ENCODE measurements around the gene CNTRL. TPM values are rescaled to one million over a fixed set of nuclear protein-coding genes. Genes with fewer than 3 reads are reported as not detected.

CNTRL gene
- total RNA-seq, 2 donors from 2014 or later, result 81.0 to 81.2 TPM

DNA sequence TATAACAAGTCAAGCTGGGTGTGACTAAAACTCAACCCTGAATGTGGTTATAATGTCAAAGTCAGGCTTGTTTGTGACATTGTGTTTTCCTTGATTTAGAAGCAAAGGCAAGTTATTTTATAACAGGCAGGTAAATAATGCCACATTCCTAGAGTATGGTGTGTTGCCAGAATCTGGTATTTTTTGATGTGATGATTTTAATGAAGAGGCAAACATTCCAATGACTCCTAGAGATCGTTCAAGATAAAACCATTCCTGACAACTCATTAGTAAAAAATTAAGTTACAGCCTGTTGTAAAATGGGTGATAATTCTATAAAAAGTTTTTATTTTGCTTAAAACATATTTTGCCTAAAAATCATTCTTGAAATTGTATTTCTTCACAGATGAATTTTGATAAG is 67.0 kb downstream of the CNTRL start:
- H3K4me3 Mint-ChIP-seq, result no peak overlapping the region
- no peak overlapping the region for H3K27ac Mint-ChIP-seq
- ATAC-seq (replicated peaks in 1 of 2), result no peak
- H3K36me3 Mint-ChIP-seq (ENCODE audit: insufficient read depth in 2 of 2), result peaks cover 18 to 54% of the 10 kb centered on the region in 2 donors
- no peak for DNase-seq
- peaks cover 6% of the 10 kb centered on the region for H3K4me1 Mint-ChIP-seq (ENCODE audit: low read depth)
- H3K9me3 Mint-ChIP-seq, result no peaks in the 10 kb centered on the region
- H3K27me3 Mint-ChIP-seq (ENCODE audit: low read depth), result no peaks in the 10 kb centered on the region

DNA sequence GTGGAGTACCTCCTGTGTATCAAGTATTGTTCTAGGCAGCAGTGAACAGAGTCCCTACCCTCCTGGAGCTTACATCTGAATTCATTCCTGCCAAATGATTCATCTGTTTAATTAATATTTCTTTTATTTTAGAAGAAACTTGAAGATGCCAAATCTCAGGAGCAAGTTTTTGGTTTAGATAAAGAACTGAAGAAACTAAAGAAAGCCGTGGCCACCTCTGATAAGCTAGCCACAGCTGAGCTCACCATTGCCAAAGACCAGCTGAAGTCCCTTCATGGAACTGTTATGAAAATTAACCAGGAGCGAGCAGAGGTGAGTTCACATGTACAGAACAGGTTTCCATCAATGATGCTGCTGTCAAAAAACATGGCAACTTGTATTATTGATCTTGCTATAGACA is 69.0 kb downstream of the CNTRL start:
- Mint-ChIP-seq H3K36me3 (ENCODE audit: insufficient read depth in 2 of 2) (peaks cover 19 to 57% of the 10 kb centered on the region in 2 donors), H3K4me1 (ENCODE audit: low read depth) (peaks cover 4% of the 10 kb centered on the region), H3K9me3 (no peaks in the 10 kb centered on the region), H3K27ac (no peak overlapping the region), H3K27me3 (ENCODE audit: low read depth) (no peaks in the 10 kb centered on the region), H3K4me3 (no peak overlapping the region)
- no peak for ATAC-seq (replicated peaks in 1 of 2)
- no peak for DNase-seq

DNA sequence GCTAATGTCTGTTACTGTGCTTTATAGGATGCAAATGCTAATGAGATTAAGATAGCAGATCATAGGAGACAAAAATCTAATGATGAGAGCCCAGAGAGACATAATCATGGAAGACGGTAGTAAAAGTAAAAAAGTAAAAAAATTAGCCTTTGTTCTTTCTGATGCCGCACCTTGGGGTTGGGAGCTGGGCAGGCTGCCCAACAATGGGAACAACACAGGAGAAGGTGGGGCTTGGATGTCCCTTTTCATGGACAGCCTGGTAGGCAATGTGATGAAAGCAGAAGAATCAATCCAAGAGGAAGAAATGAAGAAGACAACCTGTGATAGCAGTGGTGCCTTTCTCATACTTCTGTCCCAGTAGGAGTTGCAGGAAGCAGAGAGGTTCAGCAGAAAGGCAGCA is 69.7 kb downstream of the CNTRL start:
- no peak overlapping the region for H3K4me3 Mint-ChIP-seq
- peak overlapping the region; percentile 1 for H3K27ac Mint-ChIP-seq

DNA sequence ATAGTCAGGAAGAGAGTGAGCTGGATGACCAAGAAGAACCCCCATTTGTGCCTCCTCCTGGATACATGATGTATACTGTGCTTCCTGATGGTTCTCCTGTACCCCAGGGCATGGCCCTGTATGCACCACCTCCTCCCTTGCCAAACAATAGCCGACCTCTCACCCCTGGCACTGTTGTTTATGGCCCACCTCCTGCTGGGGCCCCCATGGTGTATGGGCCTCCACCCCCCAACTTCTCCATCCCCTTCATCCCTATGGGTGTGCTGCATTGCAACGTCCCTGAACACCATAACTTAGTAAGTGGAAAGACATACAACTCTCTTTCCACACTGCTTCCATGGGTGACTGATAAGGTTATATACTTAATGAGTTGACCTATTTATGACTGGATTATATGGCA is 75.4 kb downstream of the CNTRL start:
- no peak overlapping the region for H3K27ac Mint-ChIP-seq
- H3K4me1 Mint-ChIP-seq (ENCODE audit: low read depth), result peaks cover 12% of the 10 kb centered on the region

More for the DNA sequence above, 69.7 kb downstream of the CNTRL start:
- H3K4me1 Mint-ChIP-seq (ENCODE audit: low read depth), result peaks cover 4% of the 10 kb centered on the region
- H3K36me3 Mint-ChIP-seq (ENCODE audit: insufficient read depth in 2 of 2), result peaks cover 19 to 58% of the 10 kb centered on the region in 2 donors
- no peaks in the 10 kb centered on the region for H3K27me3 Mint-ChIP-seq (ENCODE audit: low read depth)
- DNase-seq (no peak), ATAC-seq (replicated peaks in 1 of 2) (no peak)
- H3K9me3 Mint-ChIP-seq, result no peaks in the 10 kb centered on the region

DNA sequence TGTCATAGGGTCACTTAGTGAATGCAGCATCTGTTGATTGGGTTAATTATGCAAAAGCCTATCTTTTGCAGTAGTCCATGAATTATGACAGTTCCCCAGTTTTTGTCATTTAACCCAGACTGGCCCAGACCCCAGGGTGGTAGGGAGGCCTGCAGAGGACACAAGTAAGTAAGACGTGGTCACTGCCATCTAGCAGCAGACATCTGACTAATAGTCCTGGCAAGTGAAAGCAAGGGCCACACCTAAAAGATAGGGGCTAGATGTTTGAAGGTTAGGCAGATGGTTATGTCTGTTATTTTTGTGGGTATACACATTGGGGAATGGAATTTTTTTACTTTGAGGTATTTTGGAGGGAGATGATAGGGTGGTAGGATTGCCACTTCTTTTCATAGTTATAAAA is 78.9 kb downstream of the CNTRL start:
- no peaks in the 10 kb centered on the region for H3K9me3 Mint-ChIP-seq
- H3K27me3 Mint-ChIP-seq (ENCODE audit: low read depth), result no peaks in the 10 kb centered on the region
- H3K36me3 Mint-ChIP-seq (ENCODE audit: insufficient read depth in 2 of 2), result peaks cover 16 to 52% of the 10 kb centered on the region in 2 donors
- ATAC-seq (replicated peaks in 1 of 2), result no peak
- H3K4me1 Mint-ChIP-seq (ENCODE audit: low read depth), result peaks cover 28% of the 10 kb centered on the region
- H3K27ac Mint-ChIP-seq, result peak overlapping the region; percentile 11
- no peak for DNase-seq
- H3K4me3 Mint-ChIP-seq, result no peak overlapping the region

More for the DNA sequence above, 75.4 kb downstream of the CNTRL start:
- peaks cover 16 to 44% of the 10 kb centered on the region in 2 donors for H3K36me3 Mint-ChIP-seq (ENCODE audit: insufficient read depth in 2 of 2)
- no peaks in the 10 kb centered on the region for H3K9me3 Mint-ChIP-seq
- no peaks in the 10 kb centered on the region for H3K27me3 Mint-ChIP-seq (ENCODE audit: low read depth)
- ATAC-seq (replicated peaks in 1 of 2) (peak in 1 of 2 donors; percentile 15), DNase-seq (no peak)
- H3K4me3 Mint-ChIP-seq, result no peak overlapping the region

DNA sequence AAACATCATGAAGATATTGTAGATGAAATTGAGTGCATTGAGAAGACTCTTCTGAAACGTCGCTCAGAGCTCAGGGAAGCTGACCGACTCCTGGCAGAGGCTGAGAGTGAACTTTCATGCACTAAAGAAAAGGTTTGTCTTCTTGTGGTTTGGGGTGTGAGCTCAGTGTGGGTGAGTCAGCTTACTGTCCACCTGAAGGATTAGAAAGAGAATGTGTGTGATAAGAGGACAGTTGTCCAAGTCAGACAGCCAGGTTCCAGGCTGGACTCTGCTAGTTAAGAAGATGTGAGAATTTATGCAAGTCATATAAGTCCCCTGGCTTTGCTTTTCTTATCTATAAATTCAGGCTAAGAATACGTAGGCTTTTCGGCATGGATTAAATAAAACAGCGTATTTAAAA is 80.0 kb downstream of the CNTRL start:
- H3K36me3 Mint-ChIP-seq (ENCODE audit: insufficient read depth in 2 of 2), result peaks cover 16 to 51% of the 10 kb centered on the region in 2 donors
- ATAC-seq (replicated peaks in 1 of 2) (no peak), DNase-seq (no peak)
- peak overlapping the region; percentile 40 for H3K27ac Mint-ChIP-seq
- peak overlapping the region in 1 of 2 donors; percentile 1 for H3K4me3 Mint-ChIP-seq
- no peaks in the 10 kb centered on the region for H3K9me3 Mint-ChIP-seq
- H3K4me1 Mint-ChIP-seq (ENCODE audit: low read depth), result peaks cover 35% of the 10 kb centered on the region
- no peaks in the 10 kb centered on the region for H3K27me3 Mint-ChIP-seq (ENCODE audit: low read depth)

DNA sequence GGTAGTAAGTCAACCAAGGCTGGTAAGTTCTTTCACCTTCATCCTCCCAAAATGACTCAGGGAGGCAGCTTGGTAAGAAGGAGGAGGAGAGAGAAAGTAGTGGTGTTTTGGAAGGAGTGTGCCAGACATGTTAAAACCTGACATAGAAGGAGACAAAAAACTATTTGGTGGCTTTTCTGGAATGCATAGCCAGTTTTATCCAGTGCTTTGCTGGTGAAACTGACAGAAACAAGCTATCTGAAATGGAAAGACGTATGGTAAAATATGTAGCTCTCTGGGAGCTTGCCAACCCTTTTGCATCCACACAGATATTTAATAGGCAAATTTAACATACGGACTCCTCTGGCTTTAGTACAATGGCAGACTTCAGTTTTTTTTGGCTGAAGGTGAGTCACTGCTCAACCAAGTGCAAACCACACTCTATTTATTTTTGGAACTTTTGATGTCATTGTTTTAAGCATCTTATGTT is 81.5 kb downstream of the CNTRL start:
- no peaks in the 10 kb centered on the region for H3K27me3 Mint-ChIP-seq (ENCODE audit: low read depth)
- H3K36me3 Mint-ChIP-seq (ENCODE audit: insufficient read depth in 2 of 2), result peaks cover 16 to 52% of the 10 kb centered on the region in 2 donors
- peak; percentile 89 to 93 for ATAC-seq (replicated peaks in 1 of 2)
- H3K27ac Mint-ChIP-seq, result peak overlapping the region; percentile 55
- H3K4me3 Mint-ChIP-seq, result peak overlapping the region; percentile 14 to 30
- H3K9me3 Mint-ChIP-seq, result no peaks in the 10 kb centered on the region
- DNase-seq, result peak; percentile 23 to 30
- peaks cover 35% of the 10 kb centered on the region for H3K4me1 Mint-ChIP-seq (ENCODE audit: low read depth)

DNA sequence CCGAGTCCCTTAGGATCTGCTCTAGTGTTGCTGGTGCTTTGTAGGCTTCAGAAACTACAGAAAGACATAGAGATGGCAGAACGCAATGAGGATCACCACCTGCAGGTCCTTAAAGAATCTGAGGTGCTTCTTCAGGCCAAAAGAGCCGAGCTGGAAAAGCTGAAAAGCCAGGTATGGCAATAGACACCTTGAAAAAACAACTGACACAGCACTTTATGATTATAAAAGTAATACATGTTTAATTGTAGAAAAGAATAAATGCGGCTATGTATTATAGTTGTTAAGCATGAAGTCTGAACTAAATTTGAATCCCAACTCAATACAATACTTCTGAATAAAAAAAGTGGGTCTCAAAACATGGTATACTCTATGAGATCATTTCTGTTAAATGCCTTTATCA is 83.2 kb downstream of the CNTRL start:
- no peak overlapping the region for H3K4me3 Mint-ChIP-seq
- H3K36me3 Mint-ChIP-seq (ENCODE audit: insufficient read depth in 2 of 2), result peaks cover 16 to 47% of the 10 kb centered on the region in 2 donors
- H3K4me1 Mint-ChIP-seq (ENCODE audit: low read depth), result peaks cover 35% of the 10 kb centered on the region
- peak overlapping the region; percentile 83 for H3K27ac Mint-ChIP-seq
- no peaks in the 10 kb centered on the region for H3K27me3 Mint-ChIP-seq (ENCODE audit: low read depth)
- DNase-seq, result no peak
- no peak for ATAC-seq (replicated peaks in 1 of 2)
- H3K9me3 Mint-ChIP-seq, result no peaks in the 10 kb centered on the region

DNA sequence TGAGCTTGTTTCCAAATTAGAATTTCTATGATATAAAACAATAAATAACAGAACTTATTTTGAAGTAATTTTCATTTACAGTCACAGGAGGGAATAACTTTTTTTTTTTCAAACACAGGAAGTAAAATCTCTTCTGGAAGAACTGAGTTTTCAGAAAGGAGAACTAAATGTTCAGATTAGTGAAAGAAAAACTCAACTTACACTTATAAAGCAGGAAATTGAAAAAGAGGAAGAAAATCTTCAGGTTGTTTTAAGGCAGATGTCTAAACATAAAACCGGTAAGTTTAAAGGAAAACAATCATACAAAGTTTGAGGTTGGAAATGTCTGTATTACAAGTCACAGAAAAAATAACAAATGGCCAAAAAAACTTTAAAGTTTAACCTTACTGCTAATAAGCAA is 85.3 kb downstream of the CNTRL start:
- no peaks in the 10 kb centered on the region for H3K9me3 Mint-ChIP-seq
- H3K4me1 Mint-ChIP-seq (ENCODE audit: low read depth), result peaks cover 29% of the 10 kb centered on the region
- peaks cover 10 to 41% of the 10 kb centered on the region in 2 donors for H3K36me3 Mint-ChIP-seq (ENCODE audit: insufficient read depth in 2 of 2)
- DNase-seq (no peak), ATAC-seq (replicated peaks in 1 of 2) (no peak)
- H3K27ac Mint-ChIP-seq, result peak overlapping the region; percentile 70
- no peak overlapping the region for H3K4me3 Mint-ChIP-seq
- no peaks in the 10 kb centered on the region for H3K27me3 Mint-ChIP-seq (ENCODE audit: low read depth)

DNA sequence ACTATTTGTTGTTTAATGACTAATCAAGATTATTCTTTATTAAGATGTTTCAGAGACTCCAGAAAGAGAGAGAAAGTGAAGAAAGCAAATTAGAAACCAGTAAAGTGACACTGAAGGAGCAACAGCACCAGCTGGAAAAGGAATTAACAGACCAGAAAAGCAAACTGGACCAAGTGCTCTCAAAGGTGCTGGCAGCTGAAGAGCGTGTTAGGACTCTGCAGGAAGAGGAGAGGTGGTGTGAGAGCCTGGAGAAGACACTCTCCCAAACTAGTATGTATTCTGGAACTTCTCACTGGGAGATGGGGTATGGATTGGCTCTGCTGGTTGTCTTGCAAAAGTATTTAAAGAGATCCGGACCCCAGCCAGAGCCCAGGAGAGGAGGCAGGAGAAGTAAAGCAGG is 93.3 kb downstream of the CNTRL start:
- Mint-ChIP-seq H3K27ac (peak overlapping the region; percentile 85), H3K27me3 (ENCODE audit: low read depth) (no peaks in the 10 kb centered on the region)
- ATAC-seq (replicated peaks in 1 of 2), result no peak

DNA sequence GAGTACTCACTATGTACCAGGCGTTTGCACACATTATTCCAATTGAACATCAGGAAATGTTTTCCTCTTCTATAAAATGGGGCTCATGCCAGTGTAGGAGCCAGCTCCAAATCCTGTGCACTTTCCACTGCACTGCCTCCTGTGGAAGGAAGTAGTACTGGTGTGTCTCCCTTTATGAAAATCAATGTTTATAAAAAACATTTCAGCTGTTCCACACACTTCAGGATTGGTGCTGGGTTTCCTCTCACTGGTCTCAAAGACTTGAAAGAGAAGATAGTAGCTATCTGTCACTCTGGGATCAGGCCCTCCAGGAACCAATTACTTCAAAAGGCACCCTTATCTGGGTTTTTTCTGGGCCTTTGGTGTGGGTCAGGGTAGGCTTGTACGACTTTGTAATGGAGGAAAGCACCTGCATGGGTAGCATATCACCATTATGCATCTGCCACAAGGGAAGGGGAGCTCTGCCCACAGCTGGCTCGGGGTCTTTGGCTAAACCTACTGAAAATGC is 94.4 kb downstream of the CNTRL start:
- H3K9me3 Mint-ChIP-seq, result no peaks in the 10 kb centered on the region
- peak; percentile 49 to 58 for ATAC-seq (replicated peaks in 1 of 2)
- no peak for DNase-seq

More for the DNA sequence above, 93.3 kb downstream of the CNTRL start:
- Mint-ChIP-seq H3K4me1 (ENCODE audit: low read depth) (peaks cover 12% of the 10 kb centered on the region), H3K4me3 (no peak overlapping the region), H3K9me3 (no peaks in the 10 kb centered on the region), H3K36me3 (ENCODE audit: insufficient read depth in 2 of 2) (peaks cover 6 to 41% of the 10 kb centered on the region in 2 donors)
- no peak for DNase-seq

DNA sequence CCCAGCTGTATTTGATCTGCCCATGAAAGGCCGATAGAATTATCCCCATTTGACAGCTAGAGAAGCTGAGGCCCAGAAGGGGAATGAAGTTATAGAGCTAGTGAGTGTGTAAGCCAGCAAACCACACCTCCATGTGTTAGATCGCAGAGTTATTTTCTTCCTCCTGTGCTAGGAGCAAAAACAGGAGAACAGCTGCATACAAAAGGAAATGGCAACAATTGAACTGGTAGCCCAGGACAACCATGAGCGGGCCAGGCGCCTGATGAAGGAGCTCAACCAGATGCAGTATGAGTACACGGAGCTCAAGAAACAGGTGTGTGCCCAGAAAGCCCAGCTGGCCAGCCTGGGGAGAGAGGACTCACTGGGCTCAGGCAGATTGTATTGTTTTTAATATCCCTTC is 96.5 kb downstream of the CNTRL start:
- Mint-ChIP-seq H3K9me3 (no peaks in the 10 kb centered on the region), H3K4me3 (no peak overlapping the region), H3K4me1 (ENCODE audit: low read depth) (peaks cover 12% of the 10 kb centered on the region), H3K27ac (no peak overlapping the region), H3K36me3 (ENCODE audit: insufficient read depth in 2 of 2) (peaks cover 8 to 34% of the 10 kb centered on the region in 2 donors), H3K27me3 (ENCODE audit: low read depth) (no peaks in the 10 kb centered on the region)
- DNase-seq (no peak), ATAC-seq (replicated peaks in 1 of 2) (no peak)

More for the DNA sequence above, 94.4 kb downstream of the CNTRL start:
- H3K27me3 Mint-ChIP-seq (ENCODE audit: low read depth), result no peaks in the 10 kb centered on the region
- peaks cover 12% of the 10 kb centered on the region for H3K4me1 Mint-ChIP-seq (ENCODE audit: low read depth)
- peaks cover 5 to 37% of the 10 kb centered on the region in 2 donors for H3K36me3 Mint-ChIP-seq (ENCODE audit: insufficient read depth in 2 of 2)
- H3K4me3 Mint-ChIP-seq, result no peak overlapping the region
- peak overlapping the region; percentile 85 for H3K27ac Mint-ChIP-seq

DNA sequence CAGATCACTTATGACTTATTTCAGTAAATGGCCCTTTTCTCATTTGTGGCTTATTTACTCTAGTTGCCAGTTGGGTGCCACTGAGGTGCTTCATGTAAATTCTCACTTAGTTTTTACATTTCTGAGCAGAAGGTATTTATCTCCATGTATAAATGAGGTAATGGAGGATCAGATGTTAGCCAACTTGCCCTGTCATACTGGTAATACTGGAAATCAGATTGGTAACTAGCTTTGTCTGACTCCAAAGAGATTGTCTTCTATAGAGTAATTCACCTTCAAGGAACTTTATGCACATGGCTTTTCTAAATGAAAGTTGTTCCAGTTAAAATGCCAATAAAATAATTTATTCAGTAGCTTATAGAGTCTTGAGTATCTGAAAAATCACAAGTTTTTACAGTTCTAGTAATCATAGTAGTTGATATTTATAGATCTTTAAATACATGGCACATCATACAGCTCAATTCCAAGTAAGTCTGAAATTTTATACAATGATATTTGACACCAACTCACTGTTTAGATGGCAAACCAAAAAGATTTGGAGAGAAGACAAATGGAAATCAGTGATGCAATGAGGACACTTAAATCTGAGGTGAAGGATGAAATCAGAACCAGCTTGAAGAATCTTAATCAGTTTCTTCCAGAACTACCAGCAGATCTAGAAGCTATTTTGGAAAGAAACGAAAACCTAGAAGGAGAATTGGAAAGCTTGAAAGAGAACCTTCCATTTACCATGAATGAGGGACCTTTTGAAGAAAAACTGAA is 98.2 kb downstream of the CNTRL start:
- ATAC-seq (replicated peaks in 1 of 2) (no peak), DNase-seq (no peak)
- H3K9me3 Mint-ChIP-seq, result no peaks in the 10 kb centered on the region
- peaks cover 10% of the 10 kb centered on the region for H3K4me1 Mint-ChIP-seq (ENCODE audit: low read depth)
- H3K4me3 Mint-ChIP-seq, result no peak overlapping the region
- peak overlapping the region; percentile 67 for H3K27ac Mint-ChIP-seq
- H3K27me3 Mint-ChIP-seq (ENCODE audit: low read depth), result no peaks in the 10 kb centered on the region
- H3K36me3 Mint-ChIP-seq (ENCODE audit: insufficient read depth in 2 of 2), result peaks cover 6 to 29% of the 10 kb centered on the region in 2 donors

Measured in activated T-cell treated with anti-CD3 and anti-CD28 coated beads, Interleukin-2, amount 50 U/mL, for 72 hours (primary cell).